Uterus (tissue), 2 donors: ENCODE measurements around the gene C16orf87.

Source experiments
- POLR2A ChIP-seq, 2 donors: fragments of 450-650 bp; IDR thresholded peaks; one replicate each; pipeline ENCODE4 v1.6.1; 2016; ENCODE audit warnings: antibody characterized with exemption in 2 of 2, mild to moderate bottlenecking in 1 of 2, moderate library complexity in 1 of 2
- TF ChIP-seq, protein P1 (sequence below), 4 experiments: fragments of 200-600 bp in 2 of 4; fragments of 450-650 bp in 2 of 4; sonication (generic) in 2 of 4; IDR thresholded peaks; one replicate each; pipeline ENCODE4 v1.5.1; 2016 to 2019; ENCODE audit warnings: antibody characterized with exemption in 4 of 4, mild to moderate bottlenecking in 2 of 4, moderate library complexity in 1 of 4

DNA sequence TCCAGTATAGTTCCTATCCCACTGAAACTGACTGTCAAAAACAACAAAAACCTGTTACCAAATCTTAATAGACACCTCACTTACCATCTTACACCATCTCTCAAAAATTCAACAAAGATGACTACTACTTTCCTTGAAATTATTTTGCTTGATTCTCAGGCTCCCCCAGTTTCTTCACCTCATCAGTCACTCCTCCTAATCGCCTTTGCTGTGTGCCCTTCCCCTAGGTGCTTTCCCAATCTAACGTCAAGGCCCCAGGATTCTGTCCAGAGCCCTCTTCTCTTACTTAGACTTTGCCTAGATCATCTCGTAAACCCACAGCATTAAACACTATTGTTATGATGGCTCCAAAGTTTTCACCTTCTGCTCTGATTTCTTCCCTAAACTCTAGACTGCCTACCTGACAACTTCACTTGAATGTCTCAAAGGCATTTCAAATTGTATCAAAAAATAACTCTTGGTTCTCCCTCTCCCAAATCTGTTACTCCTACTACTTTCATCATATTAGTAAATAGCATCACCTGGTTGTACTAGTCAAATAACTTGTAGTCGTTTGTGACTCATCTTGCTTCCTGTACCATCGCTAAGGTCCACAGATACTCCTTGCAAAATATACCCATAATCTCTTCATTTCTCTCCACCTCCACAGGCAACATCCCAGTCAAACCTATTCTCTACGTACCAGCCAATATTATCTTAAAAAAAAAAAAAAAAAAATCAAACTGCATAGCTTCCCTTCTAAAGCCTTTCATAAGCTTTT is 18.0 kb downstream of the C16orf87 start:
- TF ChIP-seq, protein P1, sequence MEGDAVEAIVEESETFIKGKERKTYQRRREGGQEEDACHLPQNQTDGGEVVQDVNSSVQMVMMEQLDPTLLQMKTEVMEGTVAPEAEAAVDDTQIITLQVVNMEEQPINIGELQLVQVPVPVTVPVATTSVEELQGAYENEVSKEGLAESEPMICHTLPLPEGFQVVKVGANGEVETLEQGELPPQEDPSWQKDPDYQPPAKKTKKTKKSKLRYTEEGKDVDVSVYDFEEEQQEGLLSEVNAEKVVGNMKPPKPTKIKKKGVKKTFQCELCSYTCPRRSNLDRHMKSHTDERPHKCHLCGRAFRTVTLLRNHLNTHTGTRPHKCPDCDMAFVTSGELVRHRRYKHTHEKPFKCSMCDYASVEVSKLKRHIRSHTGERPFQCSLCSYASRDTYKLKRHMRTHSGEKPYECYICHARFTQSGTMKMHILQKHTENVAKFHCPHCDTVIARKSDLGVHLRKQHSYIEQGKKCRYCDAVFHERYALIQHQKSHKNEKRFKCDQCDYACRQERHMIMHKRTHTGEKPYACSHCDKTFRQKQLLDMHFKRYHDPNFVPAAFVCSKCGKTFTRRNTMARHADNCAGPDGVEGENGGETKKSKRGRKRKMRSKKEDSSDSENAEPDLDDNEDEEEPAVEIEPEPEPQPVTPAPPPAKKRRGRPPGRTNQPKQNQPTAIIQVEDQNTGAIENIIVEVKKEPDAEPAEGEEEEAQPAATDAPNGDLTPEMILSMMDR (IDR thresholded peaks at IDR 0.05) = no peak
- no peak for TF ChIP-seq POLR2A (IDR thresholded peaks at IDR 0.05)
